Stimulated activated naive CD4-positive, alpha-beta T cell (primary cell): ENCODE measurements around the gene RECK.
A peak's percentile ranks its signal among the peaks of the same experiment; 100 is the strongest.
"Not testable (repeated sequence)": the region's sequence is repeated elsewhere in the genome, so short reads cannot be mapped to it uniquely, and the experiment has no call there.

Experiments
- DNase-seq, 6 experiments: peaks; one replicate each; lab custom pipeline; 2025; lab: John Stamatoyannopoulos, UW

The RECK gene

GRCh38 chr9:36036780-36037548 is at the start of gene RECK:
RECK (plus strand) TSS chr9:36036913; CDS start chr9:36036999, 86 bp downstream.
- DNase-seq: peak; percentile 62 to 83 (median 80)

- no peak for DNase-seq
Measured at GRCh38 chr9:35990155-35990554, 46.6 kb upstream of the RECK start.

- not testable (repeated sequence) for DNase-seq
Measured at GRCh38 chr9:35993136-35993535, 43.6 kb upstream of the RECK start.

- no peak for DNase-seq
Measured at GRCh38 chr9:35993976-35994720, 42.6 kb upstream of the RECK start.

- no peak for DNase-seq
Measured at GRCh38 chr9:35994959-35995358, 41.8 kb upstream of the RECK start.

- DNase-seq: no peak
Measured at GRCh38 chr9:35996358-35996970, 40.2 kb upstream of the RECK start.

- DNase-seq: not testable (repeated sequence)
Measured at GRCh38 chr9:35997016-35997415, 39.7 kb upstream of the RECK start.

GRCh38 chr9:35998333-35998732 is 38.4 kb upstream of the RECK start:
- no peak for DNase-seq

GRCh38 chr9:36005891-36006290 is 30.8 kb upstream of the RECK start:
- DNase-seq: no peak

GRCh38 chr9:36006549-36007315 is 30.0 kb upstream of the RECK start:
- no peak for DNase-seq

- DNase-seq: no peak
Measured at GRCh38 chr9:36007316-36007708, 29.4 kb upstream of the RECK start.

GRCh38 chr9:36007852-36008251 is 28.9 kb upstream of the RECK start:
- no peak for DNase-seq

- peak; percentile 14 to 80 (median 50) for DNase-seq
Measured at GRCh38 chr9:36008774-36009300, 27.9 kb upstream of the RECK start.

GRCh38 chr9:36011379-36011778 is 25.3 kb upstream of the RECK start:
- DNase-seq: no peak

GRCh38 chr9:36017278-36017677 is 19.4 kb upstream of the RECK start:
- DNase-seq: no peak

GRCh38 chr9:36018129-36018528 is 18.6 kb upstream of the RECK start:
- DNase-seq: no peak

- no peak for DNase-seq
Measured at GRCh38 chr9:36018891-36019720, 17.6 kb upstream of the RECK start.

GRCh38 chr9:36021968-36022367 is 14.7 kb upstream of the RECK start:
- DNase-seq: no peak

- peak; percentile 35 to 73 (median 48) for DNase-seq
Measured at GRCh38 chr9:36023260-36024048, 13.3 kb upstream of the RECK start.

- no peak for DNase-seq
Measured at GRCh38 chr9:36025746-36026145, 11.0 kb upstream of the RECK start.
